A549 (cell line): Measurements from ENCODE around the gene DZANK1. TPM values are rescaled to one million over a fixed set of nuclear protein-coding genes. Genes with fewer than 3 reads are reported as not detected.
"Not testable (repeated sequence)": the region's sequence is repeated elsewhere in the genome, so short reads cannot be mapped to it uniquely, and the experiment has no call there.

Experiments
- ATAC-seq, 2 experiments: fragments of 200-7000 bp in 1 of 2; fragments of >200 bp in 1 of 2; cut with Nextera tagmentation in 1 of 2; cut with Tn5 transposase in 1 of 2; 3 replicates each; pipeline versions ENCODE4 v1.8.0 to v1.9.1; 2018 to 2020; ENCODE audit warnings: mild to moderate bottlenecking in 1 of 2, moderate library complexity in 1 of 2
- CTCF ChIA-PET: fragments of 300-600 bp; sonication (Branson Sonifier 250); formaldehyde crosslinking; extraction: SDS; loops from one replicate; lab custom pipeline; 2021; ENCODE audit warnings: antibody characterized with exemption, inconsistent platforms; lab: Yijun Ruan, JAX
- POLR2A ChIA-PET: fragments of 350-600 bp; formaldehyde crosslinking; extraction: SDS; loops from one replicate; lab custom pipeline; 2021; ENCODE audit warnings: antibody characterized with exemption, inconsistent platforms; lab: Yijun Ruan, JAX
- DNase-seq, 2 experiments: peaks; one replicate each; pipeline versions ENCODE4 v3.0.0 to v3.0.0-alpha.2; 2011 to 2016; ENCODE audit warnings: low read depth in 1 of 2, low spot score in 1 of 2
- FAIRE-seq: peaks from 2 replicates; lab custom pipeline; 2011; peaks lifted over from hg19 to GRCh38; lab: Jason Lieb, UNC
- H3K27ac ChIP-seq, 2 experiments: fragments of >200 bp; sonication (Bioruptor Twin); formaldehyde crosslinking; 3 replicates each; pipeline ENCODE4 v1.5.1; 2016 to 2017
- H3K4me1 ChIP-seq: fragments of >200 bp; sonication (Bioruptor Twin); formaldehyde crosslinking; 3 replicates; pipeline ENCODE4 v1.6.1; 2016
- H3K4me2 ChIP-seq: fragments of >200 bp; sonication (Bioruptor Twin); formaldehyde crosslinking; 3 replicates; pipeline ENCODE4 v1.6.1; 2016
- H3K4me3 ChIP-seq: fragments of >200 bp; sonication (Bioruptor Twin); formaldehyde crosslinking; 3 replicates; pipeline ENCODE4 v1.5.1; 2016
- H3K9me3 ChIP-seq: fragments of >200 bp; sonication (Bioruptor Twin); formaldehyde crosslinking; 3 replicates; pipeline ENCODE4 v1.6.1; 2016
- E2F6 ChIP-seq: IDR thresholded peaks from 2 replicates; pipeline ENCODE4 v1.6.1; 2012; ENCODE audit warnings: low read depth, borderline replicate concordance
- EHMT2 ChIP-seq: fragments of 200-600 bp; sonication (generic); IDR thresholded peaks from 2 replicates; pipeline ENCODE4 v1.6.1; 2016; ENCODE audit warnings: antibody characterized with exemption, low read depth, mild to moderate bottlenecking, moderate library complexity
- ELK1 ChIP-seq: fragments of 150-350 bp; IDR thresholded peaks from 2 replicates; pipeline ENCODE4 v1.6.1; 2014; ENCODE audit warnings: low read depth, mild to moderate bottlenecking, low read length
- EP300 ChIP-seq, 2 experiments: fragments of >200 bp; sonication (Bioruptor Twin); formaldehyde crosslinking; IDR thresholded peaks; 2 replicates in 1 of 2; 3 replicates in 1 of 2; pipeline ENCODE4 v1.6.1; 2016 to 2017
- HES2 ChIP-seq: fragments of >200 bp; sonication (Bioruptor Twin); formaldehyde crosslinking; IDR thresholded peaks from 2 replicates; pipeline ENCODE4 v1.6.1; 2016
- HOXA7 ChIP-seq: fragments of 250-450 bp; sonication (Bioruptor Pico); IDR thresholded peaks from 2 replicates; pipeline ENCODE4 v1.5.0; 2020; ENCODE audit warnings: mild to moderate bottlenecking, moderate library complexity
- HOXB13 ChIP-seq: fragments of 250-450 bp; sonication (Bioruptor Pico); IDR thresholded peaks from 2 replicates; pipeline ENCODE4 v1.5.0; 2020; ENCODE audit warnings: low read depth, mild to moderate bottlenecking, moderate library complexity
- MAFK ChIP-seq: fragments of 450-650 bp; IDR thresholded peaks from 2 replicates; pipeline ENCODE4 v1.6.1; 2014; ENCODE audit not compliant: partially characterized antibody
- MAZ ChIP-seq: fragments of 150-350 bp; IDR thresholded peaks from 2 replicates; pipeline ENCODE4 v1.6.1; 2014; ENCODE audit warnings: antibody characterized with exemption, low read depth, low read length, borderline replicate concordance
- NR3C1 ChIP-seq: fragments of >200 bp; sonication (Bioruptor Twin); formaldehyde crosslinking; IDR thresholded peaks from 3 replicates; pipeline ENCODE4 v1.6.1; 2017
- PHF8 ChIP-seq: fragments of 200-600 bp; sonication (generic); IDR thresholded peaks from 2 replicates; pipeline ENCODE4 v1.6.1; 2016; ENCODE audit warnings: low read depth, mild to moderate bottlenecking, antibody characterized with exemption, moderate library complexity, borderline replicate concordance
- POLR2A ChIP-seq: IDR thresholded peaks from 2 replicates; pipeline ENCODE4 v1.6.1; 2012; ENCODE audit warnings: mild to moderate bottlenecking, low read length
- POLR2AphosphoS2 ChIP-seq: conservative IDR thresholded peaks from 2 replicates; pipeline ENCODE4 v1.6.1; 2012; ENCODE audit warnings: low read length, improper control_type of control experiment, inconsistent platforms
- TP53 ChIP-seq: fragments of 250-450 bp; sonication (Bioruptor Pico); IDR thresholded peaks from 2 replicates; pipeline ENCODE4 v1.5.0; 2021; ENCODE audit warnings: mild to moderate bottlenecking, moderate library complexity
- ZC3H11A ChIP-seq: fragments of 450-650 bp; IDR thresholded peaks from 2 replicates; pipeline ENCODE4 v1.6.1; 2014; ENCODE audit warnings: antibody characterized with exemption, mild to moderate bottlenecking
- ZNF302 ChIP-seq: fragments of 250-450 bp; sonication (Bioruptor Pico); IDR thresholded peaks from 2 replicates; pipeline ENCODE4 v1.9.0; 2021; ENCODE audit warnings: inconsistent platforms, mild to moderate bottlenecking, moderate library complexity
- whole genome bisulfite sequencing: methylation state at CpG from one replicate; pipeline ENCODE4 v1.1.6; 2017; ENCODE audit errors: missing lambda C conversion rate; 5-methylcytosine and 5-hydroxymethylcytosine counted together
- polyA plus RNA-seq, 4 experiments: library from polyadenylated mRNA; depleted of rRNA in 3 of 4; stranded (reverse); fragments of >200 nt; fragmentation: RNase III in 1 of 4; extraction: RNeasy Plus Mini Kit Qiagen cat#74134 plus additional on column Dnase treatment in 1 of 4; gene quantifications; 2 replicates in 3 of 4; 3 replicates in 1 of 4; pipeline ENCODE4 v1.2.3, GENCODE V29; 2011 to 2017

Gene DZANK1
- polyA plus RNA-seq, 2 of the 4 experiments (the other 2 are of a cell fraction): 3.5 to 5.1 TPM

- WGBS: 78% methylated on average over 3 of the region's 3 CpGs
- ChIA-PET POLR2A (no interaction called here), CTCF (interaction anchor here (1.3 to 2.0 kb wide), 2 partner anchors 11 to 13 kb away, joined by 3 to 7 read pairs; no protein-coding TSS in a partner anchor)
- ATAC-seq (no peak), DNase-seq (no peak), FAIRE-seq (no peak)
- H3K9me3 ChIP-seq: 0 out of 3 replicates have a peak, but pooled peaks cover 4% of the 10 kb centered on the region
- no peak for TF ChIP-seq TP53
- no peak for TF ChIP-seq MAZ
- TF ChIP-seq ZNF302 (CRISPR knock-in tag): no peak
- H3K4me3 ChIP-seq: no peak overlapping the region
- no peak overlapping the region for H3K4me2 ChIP-seq
- no peaks in the 10 kb centered on the region for H3K4me1 ChIP-seq
- H3K27ac ChIP-seq: no peak overlapping the region
These were observed 65.5 kb downstream of the DZANK1 start for GRCh38 chr20:18401305-18401704.

GRCh38 chr20:18400460-18400859, 66.4 kb downstream of the DZANK1 start:
- no peak for FAIRE-seq
- POLR2A ChIA-PET: no interaction called here
- CTCF ChIA-PET: interaction anchor here (2.0 kb wide), 1 partner anchor 14 kb away, joined by 7 read pairs; no protein-coding TSS in a partner anchor
- H3K9me3 ChIP-seq: 0 out of 3 replicates have a peak, but pooled peaks cover 4% of the 10 kb centered on the region
- H3K4me2 ChIP-seq: no peak overlapping the region
- no peak for TF ChIP-seq PHF8
- no peak for TF ChIP-seq HOXA7
- TF ChIP-seq NR3C1: no peak
- TF ChIP-seq EHMT2: no peak
- no peak for TF ChIP-seq ZC3H11A
- TF ChIP-seq MAFK: no peak
- TF ChIP-seq EP300 (IDR thresholded peaks at IDR 0.05): no peak
- no peak for TF ChIP-seq ZNF302 (CRISPR knock-in tag)
- TF ChIP-seq ELK1: no peak
- TF ChIP-seq POLR2AphosphoS2: no peak
- TF ChIP-seq, all 56 proteins: peak for 0
- WGBS: 60% methylated on average over 2 of the region's 2 CpGs
- Histone ChIP-seq H3K27ac (no peak overlapping the region), H3K4me1 (no peaks in the 10 kb centered on the region), H3K4me3 (no peak overlapping the region)
- DNase-seq: no peak
- ATAC-seq: no peak

GRCh38 chr20:18398713-18399112, 68.1 kb downstream of the DZANK1 start:
- not testable (repeated sequence) for FAIRE-seq, H3K4me3 ChIP-seq
- WGBS: 79% methylated on average over 8 of the region's 8 CpGs

GRCh38 chr20:18397030-18397429, 69.8 kb downstream of the DZANK1 start:
- DNase-seq (no peak), FAIRE-seq (no peak)
- Histone ChIP-seq H3K9me3 (0 out of 3 replicates have a peak, but pooled peaks cover 2% of the 10 kb centered on the region), H3K4me3 (no peak overlapping the region)
- POLR2A ChIA-PET: interaction anchor here (1.5 kb wide), 1 partner anchor 70 kb away, joined by 4 read pairs; the partner anchor contains the start of genes DZANK1 and POLR3F
- TF ChIP-seq HOXB13 (CRISPR knock-in tag) (no peak), PHF8 (no peak), E2F6 (no peak), EP300 (IDR thresholded peaks at IDR 0.05) (no peak), HES2 (no peak), POLR2A (no peak)
- TF ChIP-seq, all 56 proteins: peak for 0
- CTCF ChIA-PET: interaction anchor here (1.5 kb wide), 1 partner anchor 12 kb away, joined by 3 read pairs; no protein-coding TSS in a partner anchor
- no peak for ATAC-seq
- no peaks in the 10 kb centered on the region for H3K4me1 ChIP-seq
- H3K27ac ChIP-seq: no peak overlapping the region
- 92% methylated on average over 4 of the region's 4 CpGs for WGBS
- no peak overlapping the region for H3K4me2 ChIP-seq

More at GRCh38 chr20:18398713-18399112, 68.1 kb downstream of the DZANK1 start:
- H3K9me3 ChIP-seq, DNase-seq, H3K27ac ChIP-seq, POLR2A ChIA-PET, H3K4me1 ChIP-seq, ATAC-seq, H3K4me2 ChIP-seq, CTCF ChIA-PET: not testable (repeated sequence)
